Neural progenitor cell (in vitro differentiated cells): Measurements from ENCODE around the gene RS1. TPM values are rescaled to one million over a fixed set of nuclear protein-coding genes. Genes with fewer than 3 reads are reported as not detected.
A peak's percentile ranks its signal among the peaks of the same experiment; 100 is the strongest.

Source experiments
- DNase-seq: peaks from one replicate; pipeline ENCODE4 v3.0.0-alpha.2; 2016; ENCODE audit warnings: low spot score
- H2AFZ ChIP-seq: fragments of 200-600 bp; sonication (generic); replicated peaks from 2 replicates; pipeline ENCODE4 v1.6.1; 2016; ENCODE audit warnings: antibody characterized with exemption
- H3F3A ChIP-seq: fragments of 200-600 bp; sonication (generic); 2 replicates; pipeline ENCODE4 v1.6.1; 2016; ENCODE audit warnings: antibody characterized with exemption, low read depth
- H3K27ac ChIP-seq: fragments of 200-600 bp; sonication (generic); 2 replicates; pipeline ENCODE4 v1.5.1; 2016; ENCODE audit warnings: mild to moderate bottlenecking
- H3K27me3 ChIP-seq: fragments of 200-600 bp; sonication (generic); 2 replicates; pipeline ENCODE4 v1.6.1; 2016; ENCODE audit warnings: mild to moderate bottlenecking, moderate library complexity
- H3K36me3 ChIP-seq: fragments of 200-600 bp; sonication (generic); 2 replicates; pipeline ENCODE4 v1.5.1; 2016
- H3K4me1 ChIP-seq: fragments of 200-600 bp; sonication (generic); 2 replicates; pipeline ENCODE4 v1.6.1; 2016; ENCODE audit warnings: mixed run types
- H3K4me2 ChIP-seq: fragments of 200-600 bp; sonication (generic); 2 replicates; pipeline ENCODE4 v1.6.1; 2016
- H3K4me3 ChIP-seq: fragments of 200-600 bp; sonication (generic); 2 replicates; pipeline ENCODE4 v1.5.1; 2016
- H3K79me2 ChIP-seq: fragments of 200-600 bp; sonication (generic); 2 replicates; pipeline ENCODE4 v1.6.1; 2016; ENCODE audit warnings: low read depth
- H3K9ac ChIP-seq: fragments of 200-600 bp; sonication (generic); 2 replicates; pipeline ENCODE4 v1.6.1; 2016
- H3K9me3 ChIP-seq: fragments of 200-600 bp; sonication (generic); 2 replicates; pipeline ENCODE4 v1.5.1; 2016; ENCODE audit warnings: low read depth
- H4K20me1 ChIP-seq: fragments of 200-600 bp; sonication (generic); 2 replicates; pipeline ENCODE4 v1.6.1; 2016; ENCODE audit warnings: low read depth
- H3K27ac Mint-ChIP-seq: 3 replicates; pipeline ENCODE4 v1.8.0; 2021; ENCODE audit warnings: mixed read lengths
- H3K27me3 Mint-ChIP-seq: 2 replicates; pipeline ENCODE4 v1.8.0; 2022; ENCODE audit warnings: low read depth, mild to moderate bottlenecking, inconsistent platforms, moderate library complexity, mixed read lengths; ENCODE audit not compliant: insufficient read depth
- H3K36me3 Mint-ChIP-seq: 3 replicates; pipeline ENCODE4 v1.8.0; 2021; ENCODE audit warnings: mixed read lengths
- H3K4me1 Mint-ChIP-seq: 3 replicates; pipeline ENCODE4 v1.8.0; 2021; ENCODE audit warnings: mixed read lengths
- H3K4me3 Mint-ChIP-seq: 3 replicates; pipeline ENCODE4 v1.8.0; 2021; ENCODE audit warnings: mild to moderate bottlenecking, moderate library complexity, mixed read lengths
- H3K9me3 Mint-ChIP-seq: 3 replicates; pipeline ENCODE4 v1.8.0; 2020; ENCODE audit warnings: mixed read lengths
- EZH2 ChIP-seq: fragments of 200-600 bp; sonication (generic); IDR thresholded peaks from 2 replicates; pipeline ENCODE4 v1.6.1; 2017; ENCODE audit warnings: antibody characterized with exemption, mild to moderate bottlenecking, moderate library complexity
- EZH2phosphoT487 ChIP-seq: fragments of 200-600 bp; sonication (generic); IDR thresholded peaks from 2 replicates; pipeline ENCODE4 v1.6.1; 2017; ENCODE audit warnings: antibody characterized with exemption
- total RNA-seq: library from RNA; depleted of rRNA; stranded (reverse); fragments of >200 nt; gene quantifications from 2 replicates; pipeline ENCODE4 v1.2.3, GENCODE V29; 2015; ENCODE audit warnings: low replicate concordance
- TF ChIP-seq, protein P1 (sequence below): fragments of 200-600 bp; sonication (generic); IDR thresholded peaks from 2 replicates; pipeline ENCODE4 v1.5.1; 2017; ENCODE audit warnings: antibody characterized with exemption, mild to moderate bottlenecking

RS1 gene
- total RNA-seq, 1 donor from 2014 or later = not detected

DNA sequence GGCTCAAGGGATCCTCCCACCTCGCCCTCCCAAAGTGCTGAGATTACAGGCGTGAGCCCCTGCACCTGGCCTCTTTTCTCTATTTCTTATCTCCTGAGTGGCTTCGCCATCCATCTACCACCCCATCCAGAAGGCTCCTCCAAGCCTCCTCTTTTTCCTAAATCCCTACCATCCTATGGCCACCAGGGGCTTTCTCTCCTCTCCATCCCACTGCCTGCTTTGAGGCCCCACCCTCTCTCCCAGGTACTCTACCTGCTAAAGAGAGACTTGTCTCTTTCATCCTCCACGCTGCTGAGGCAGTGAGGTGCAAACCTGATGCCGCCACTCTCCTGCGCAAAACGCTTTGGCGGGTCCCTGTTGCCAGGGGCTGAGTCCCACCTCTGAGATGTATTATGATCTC is 7.0 kb downstream of the RS1 start:
- no peaks in the 10 kb centered on the region for H3K36me3 ChIP-seq

DNA sequence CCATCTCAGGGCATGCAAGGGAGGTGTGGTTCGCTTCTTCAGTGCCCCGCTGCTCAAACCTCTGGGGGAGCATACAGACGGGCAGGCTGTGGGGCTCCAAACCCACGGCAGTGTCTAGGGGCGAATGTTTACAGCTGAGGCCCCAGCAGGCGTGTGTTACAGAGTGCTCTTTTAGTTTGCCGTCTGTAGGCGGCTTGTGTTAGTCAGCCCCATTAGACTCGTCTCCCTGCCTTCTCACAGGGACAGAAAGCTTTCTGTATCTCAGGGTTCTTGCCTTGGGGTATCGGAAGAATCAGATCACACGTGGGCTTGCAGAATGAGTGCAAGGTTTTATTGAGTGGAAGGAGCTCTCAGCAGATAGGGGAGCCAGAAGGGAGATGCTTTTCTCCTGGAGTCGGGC is 10.6 kb downstream of the RS1 start:
- no peaks in the 10 kb centered on the region for H3K4me1 ChIP-seq
- no peak overlapping the region for H3K4me3 ChIP-seq
- no peak overlapping the region for H3K4me3 Mint-ChIP-seq
- no peaks in the 10 kb centered on the region for H3K9me3 ChIP-seq
- H3F3A ChIP-seq = no peaks in the 10 kb centered on the region
- H3K4me1 Mint-ChIP-seq = no peaks in the 10 kb centered on the region
- H3K36me3 ChIP-seq = no peaks in the 10 kb centered on the region
- TF ChIP-seq EZH2 (no peak), EZH2phosphoT487 (no peak)
- TF ChIP-seq, protein P1, sequence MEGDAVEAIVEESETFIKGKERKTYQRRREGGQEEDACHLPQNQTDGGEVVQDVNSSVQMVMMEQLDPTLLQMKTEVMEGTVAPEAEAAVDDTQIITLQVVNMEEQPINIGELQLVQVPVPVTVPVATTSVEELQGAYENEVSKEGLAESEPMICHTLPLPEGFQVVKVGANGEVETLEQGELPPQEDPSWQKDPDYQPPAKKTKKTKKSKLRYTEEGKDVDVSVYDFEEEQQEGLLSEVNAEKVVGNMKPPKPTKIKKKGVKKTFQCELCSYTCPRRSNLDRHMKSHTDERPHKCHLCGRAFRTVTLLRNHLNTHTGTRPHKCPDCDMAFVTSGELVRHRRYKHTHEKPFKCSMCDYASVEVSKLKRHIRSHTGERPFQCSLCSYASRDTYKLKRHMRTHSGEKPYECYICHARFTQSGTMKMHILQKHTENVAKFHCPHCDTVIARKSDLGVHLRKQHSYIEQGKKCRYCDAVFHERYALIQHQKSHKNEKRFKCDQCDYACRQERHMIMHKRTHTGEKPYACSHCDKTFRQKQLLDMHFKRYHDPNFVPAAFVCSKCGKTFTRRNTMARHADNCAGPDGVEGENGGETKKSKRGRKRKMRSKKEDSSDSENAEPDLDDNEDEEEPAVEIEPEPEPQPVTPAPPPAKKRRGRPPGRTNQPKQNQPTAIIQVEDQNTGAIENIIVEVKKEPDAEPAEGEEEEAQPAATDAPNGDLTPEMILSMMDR = no peak
- no peak overlapping the region for H3K4me2 ChIP-seq
- peaks cover 5% of the 10 kb centered on the region for H3K27me3 Mint-ChIP-seq
- no peaks in the 10 kb centered on the region for H3K27me3 ChIP-seq
- no peaks in the 10 kb centered on the region for H3K36me3 Mint-ChIP-seq
- no peak overlapping the region for H3K27ac ChIP-seq
- H3K9me3 Mint-ChIP-seq = peaks cover 15% of the 10 kb centered on the region
- H3K9ac ChIP-seq = no peak overlapping the region
- H3K79me2 ChIP-seq = no peaks in the 10 kb centered on the region
- no peaks in the 10 kb centered on the region for H4K20me1 ChIP-seq
- H2AFZ ChIP-seq = no peak overlapping the region
- H3K27ac Mint-ChIP-seq = no peak overlapping the region
- no peak for DNase-seq

More for the DNA sequence above, 7.0 kb downstream of the RS1 start:
- Histone ChIP-seq H3K79me2 (no peaks in the 10 kb centered on the region), H3K4me1 (no peaks in the 10 kb centered on the region), H3K4me3 (no peak overlapping the region), H4K20me1 (no peaks in the 10 kb centered on the region), H2AFZ (no peak overlapping the region), H3K27me3 (no peaks in the 10 kb centered on the region), H3K4me2 (no peak overlapping the region), H3K27ac (no peak overlapping the region), H3K9ac (no peak overlapping the region), H3F3A (no peaks in the 10 kb centered on the region), H3K9me3 (no peaks in the 10 kb centered on the region)
- Mint-ChIP-seq H3K27me3 (peaks cover 5% of the 10 kb centered on the region), H3K36me3 (no peaks in the 10 kb centered on the region), H3K9me3 (peaks cover 14% of the 10 kb centered on the region), H3K4me3 (no peak overlapping the region), H3K27ac (peak overlapping the region; percentile 2), H3K4me1 (peaks cover 12% of the 10 kb centered on the region)
- DNase-seq = no peak
- TF ChIP-seq EZH2phosphoT487 (no peak), EZH2 (no peak)
- TF ChIP-seq, protein P1 = peak; percentile 21

DNA sequence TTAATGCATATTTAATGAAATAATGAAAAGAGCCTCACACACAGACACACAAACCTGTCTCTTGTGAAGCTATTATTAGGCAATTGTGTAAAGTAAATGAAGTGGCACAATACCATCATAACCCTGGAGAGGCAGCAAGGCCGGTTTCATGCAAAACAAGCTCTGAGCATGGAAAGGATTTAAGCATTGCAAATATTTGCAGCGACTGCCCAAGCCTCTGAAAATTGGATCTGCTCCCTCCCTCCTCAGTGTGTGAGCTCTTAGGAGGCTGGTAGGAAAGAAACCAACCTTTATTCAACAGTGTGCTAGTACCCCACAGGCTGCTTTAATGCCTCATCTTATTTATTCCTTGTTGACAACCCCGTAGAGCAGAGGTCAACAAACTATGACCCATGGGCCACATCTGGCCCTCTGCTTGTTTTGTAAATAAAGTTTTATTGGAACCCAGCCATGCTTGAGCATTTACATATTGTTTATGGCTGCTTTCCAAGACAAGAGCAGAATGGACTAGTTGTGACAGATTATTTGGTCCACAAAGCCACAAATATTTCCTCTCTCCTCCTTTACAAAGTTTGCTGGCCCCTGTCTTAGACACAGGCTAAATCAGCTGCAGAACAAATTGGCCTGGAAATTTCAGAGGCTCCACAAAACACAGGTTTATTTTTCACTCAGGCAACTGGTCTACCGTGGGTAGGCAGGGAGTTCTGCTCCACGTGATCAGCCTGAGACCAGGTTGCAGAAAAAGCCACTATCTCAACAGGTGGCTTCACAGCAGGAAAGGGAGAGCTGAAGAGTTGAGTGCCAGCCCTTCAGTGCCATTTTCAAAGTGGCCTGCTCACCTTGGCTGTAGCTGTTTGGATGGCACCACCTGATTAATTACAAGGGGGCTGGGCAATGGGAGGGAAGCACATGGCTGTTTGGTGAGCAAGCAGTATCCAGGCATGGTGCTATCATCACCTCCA is 16.8 kb downstream of the RS1 start:
- no peaks in the 10 kb centered on the region for H3F3A ChIP-seq
- TF ChIP-seq EZH2phosphoT487 (no peak), EZH2 (no peak)
- TF ChIP-seq, protein P1 = no peak
- H3K9ac ChIP-seq = no peak overlapping the region
- H3K36me3 ChIP-seq = no peaks in the 10 kb centered on the region
- H3K4me2 ChIP-seq = no peak overlapping the region
- no peaks in the 10 kb centered on the region for H3K79me2 ChIP-seq
- no peak overlapping the region for H2AFZ ChIP-seq
- Mint-ChIP-seq H3K27me3 (peaks cover 2% of the 10 kb centered on the region), H3K27ac (no peak overlapping the region), H3K4me3 (no peak overlapping the region), H3K4me1 (peaks cover 7% of the 10 kb centered on the region), H3K36me3 (no peaks in the 10 kb centered on the region), H3K9me3 (peaks cover 7% of the 10 kb centered on the region)
- peaks cover 2% of the 10 kb centered on the region for H3K4me1 ChIP-seq
- no peaks in the 10 kb centered on the region for H4K20me1 ChIP-seq
- H3K9me3 ChIP-seq = no peaks in the 10 kb centered on the region
- no peaks in the 10 kb centered on the region for H3K27me3 ChIP-seq
- H3K27ac ChIP-seq = no peak overlapping the region
- H3K4me3 ChIP-seq = no peak overlapping the region
- no peak for DNase-seq
